ENCODE measurements around the gene HMGXB3.

HMGXB3 gene

DNA sequence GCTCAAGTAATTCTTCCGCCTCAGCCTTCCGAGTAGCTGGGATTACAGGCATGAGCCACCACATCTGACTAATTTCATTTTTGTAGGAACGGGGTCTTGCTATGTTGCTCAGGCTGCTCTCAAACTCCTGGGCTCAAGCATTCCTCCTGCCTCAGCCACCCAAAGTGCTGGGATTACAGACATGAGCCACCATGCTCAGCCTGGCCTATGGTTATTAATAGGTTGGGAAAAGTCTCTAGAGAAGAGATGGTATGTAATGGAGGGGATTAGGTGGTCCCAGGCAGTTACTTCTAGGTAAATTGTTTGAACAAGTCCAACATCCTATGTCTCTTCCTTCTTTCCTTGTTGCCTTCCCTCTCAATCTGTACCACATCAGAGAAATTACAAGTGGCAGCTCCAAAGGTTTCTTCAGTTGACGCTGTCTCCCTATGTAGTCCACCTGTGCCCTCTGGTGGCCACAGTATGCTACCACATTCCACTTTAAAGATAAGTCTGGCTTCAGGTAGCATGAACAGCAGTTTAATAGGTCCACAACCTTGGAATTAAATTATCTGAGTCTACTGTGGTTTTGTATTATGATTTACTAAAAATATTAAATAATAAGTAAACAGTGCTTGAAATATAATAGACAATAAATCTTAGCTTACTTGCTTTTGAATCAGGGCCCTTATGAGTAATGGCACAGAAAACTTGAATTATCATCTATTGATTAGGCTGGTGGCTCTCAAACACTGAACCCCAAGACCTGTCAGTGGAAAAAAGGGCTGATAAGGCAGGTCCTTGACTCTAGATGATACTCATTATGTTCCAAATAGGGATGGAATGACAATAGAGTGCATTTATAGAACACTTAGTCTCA, 9.8 kb upstream of the HMGXB3 start:
- H3K27me3 ChIP-seq (ENCODE audit: control insufficient read depth, insufficient read depth, low read length): no peaks in the 10 kb centered on the region
- peaks cover 10% of the 10 kb centered on the region for H3K36me3 ChIP-seq (ENCODE audit: control insufficient read depth, insufficient read depth, low read length)
- no peak overlapping the region for H3K27ac ChIP-seq (ENCODE audit: low read depth, low read length)

GRCh38 chr5:149993471-149993870, 7.1 kb upstream of the HMGXB3 start:
- Histone ChIP-seq H3K4me1 (ENCODE audit: control insufficient read depth, insufficient read depth, low read length) (no peaks in the 10 kb centered on the region), H3K27me3 (ENCODE audit: control insufficient read depth, insufficient read depth, low read length) (no peaks in the 10 kb centered on the region), H3K9ac (ENCODE audit: low read depth, low read length) (no peak overlapping the region)

More for the DNA sequence above, 9.8 kb upstream of the HMGXB3 start:
- Histone ChIP-seq H3K4me3 (ENCODE audit: low read depth, low read length) (no peak overlapping the region), H3K9me3 (ENCODE audit: control insufficient read depth, insufficient read depth, low read length) (no peaks in the 10 kb centered on the region), H3K9ac (ENCODE audit: low read depth, low read length) (no peak overlapping the region), H3K4me1 (ENCODE audit: control insufficient read depth, insufficient read depth, low read length) (no peaks in the 10 kb centered on the region)

DNA sequence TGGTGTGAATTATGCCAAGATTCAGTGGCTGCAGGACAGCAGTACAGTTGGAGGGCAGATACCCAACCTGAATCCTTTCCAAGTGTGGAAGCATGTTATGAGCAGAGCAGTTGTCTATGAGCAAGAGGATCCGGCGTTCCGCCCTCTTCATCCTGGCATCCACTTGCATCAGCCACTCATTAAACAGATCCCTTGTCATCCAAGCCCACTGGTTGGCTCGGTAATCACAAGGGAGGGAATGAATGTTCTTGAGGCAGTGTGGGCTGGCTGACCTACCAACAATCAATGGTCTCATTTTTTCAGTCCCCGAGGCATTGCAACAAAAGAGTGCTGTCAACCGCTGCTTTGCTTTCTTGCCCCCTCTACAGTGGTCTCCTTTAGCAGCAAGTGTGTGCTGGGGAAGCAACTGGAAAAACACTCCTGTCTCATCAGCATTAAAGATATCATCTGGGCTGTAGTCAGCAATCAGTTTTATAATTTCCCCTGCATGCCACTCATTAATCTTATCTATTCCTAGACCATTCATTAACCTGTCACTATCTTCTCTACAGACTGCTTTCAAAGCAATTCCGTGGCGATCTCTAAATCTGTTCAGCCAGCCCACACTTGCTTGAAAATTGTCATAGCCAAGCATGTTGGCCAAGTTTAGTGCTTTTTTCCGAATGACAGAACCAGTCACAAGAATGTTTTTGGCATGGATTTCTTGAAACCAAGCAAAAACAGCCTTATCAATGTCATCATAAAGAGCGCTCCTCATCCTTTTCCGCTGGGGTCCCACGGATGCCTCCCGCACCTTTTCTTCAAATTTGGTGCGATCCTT, 4.9 kb upstream of the HMGXB3 start:
- Histone ChIP-seq H3K36me3 (ENCODE audit: control insufficient read depth, insufficient read depth, low read length) (peaks cover 13% of the 10 kb centered on the region), H3K4me3 (ENCODE audit: low read depth, low read length) (no peak overlapping the region), H3K4me1 (ENCODE audit: control insufficient read depth, insufficient read depth, low read length) (peaks cover 10% of the 10 kb centered on the region; the same call in 1 of the 2 replicates), H3K27me3 (ENCODE audit: control insufficient read depth, insufficient read depth, low read length) (no peaks in the 10 kb centered on the region), H3K27ac (ENCODE audit: low read depth, low read length) (no peak overlapping the region), H3K9ac (ENCODE audit: low read depth, low read length) (no peak overlapping the region), H3K9me3 (ENCODE audit: control insufficient read depth, insufficient read depth, low read length) (no peaks in the 10 kb centered on the region)

More at GRCh38 chr5:149993471-149993870, 7.1 kb upstream of the HMGXB3 start:
- Histone ChIP-seq H3K9me3 (ENCODE audit: control insufficient read depth, insufficient read depth, low read length) (no peaks in the 10 kb centered on the region), H3K36me3 (ENCODE audit: control insufficient read depth, insufficient read depth, low read length) (peaks cover 13% of the 10 kb centered on the region), H3K27ac (ENCODE audit: low read depth, low read length) (no peak overlapping the region), H3K4me3 (ENCODE audit: low read depth, low read length) (no peak overlapping the region)

- H3K4me3 ChIP-seq (ENCODE audit: low read depth, low read length): no peak overlapping the region
- H3K4me1 ChIP-seq (ENCODE audit: control insufficient read depth, insufficient read depth, low read length): peaks cover 11% of the 10 kb centered on the region
- no peak overlapping the region for H3K9ac ChIP-seq (ENCODE audit: low read depth, low read length)
- peaks cover 13% of the 10 kb centered on the region for H3K36me3 ChIP-seq (ENCODE audit: control insufficient read depth, insufficient read depth, low read length)
- H3K9me3 ChIP-seq (ENCODE audit: control insufficient read depth, insufficient read depth, low read length): no peaks in the 10 kb centered on the region
- H3K27me3 ChIP-seq (ENCODE audit: control insufficient read depth, insufficient read depth, low read length): no peaks in the 10 kb centered on the region
- H3K27ac ChIP-seq (ENCODE audit: low read depth, low read length): no peak overlapping the region
Observed at GRCh38 chr5:149996205-149996890, 4.2 kb upstream of the HMGXB3 start.

GRCh38 chr5:149998281-149998680, 2.3 kb upstream of the HMGXB3 start:
- Histone ChIP-seq H3K27me3 (ENCODE audit: control insufficient read depth, insufficient read depth, low read length) (no peaks in the 10 kb centered on the region), H3K9ac (ENCODE audit: low read depth, low read length) (no peak overlapping the region), H3K4me1 (ENCODE audit: control insufficient read depth, insufficient read depth, low read length) (peaks cover 16% of the 10 kb centered on the region), H3K27ac (ENCODE audit: low read depth, low read length) (no peak overlapping the region), H3K9me3 (ENCODE audit: control insufficient read depth, insufficient read depth, low read length) (no peaks in the 10 kb centered on the region), H3K4me3 (ENCODE audit: low read depth, low read length) (no peak overlapping the region), H3K36me3 (ENCODE audit: control insufficient read depth, insufficient read depth, low read length) (peaks cover 13% of the 10 kb centered on the region)

DNA sequence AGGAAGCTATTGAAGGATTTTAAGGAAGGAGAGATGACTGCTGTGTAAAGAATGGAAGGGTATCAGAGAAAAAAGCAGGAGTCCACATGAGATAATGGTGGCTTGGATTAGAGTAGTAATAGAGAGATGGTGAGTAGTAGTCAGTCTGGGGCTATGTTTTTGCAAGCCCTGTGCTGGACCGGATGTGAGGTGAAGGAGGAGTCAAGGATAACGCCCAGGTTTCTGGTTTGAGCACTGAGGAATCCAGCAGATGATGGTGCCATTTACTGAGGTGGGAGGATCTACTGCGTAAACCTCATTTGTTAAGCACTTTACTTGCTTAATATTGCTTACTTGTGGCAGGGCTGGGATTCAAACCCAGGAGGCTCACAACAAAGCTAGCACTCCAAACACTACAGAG, 1.2 kb upstream of the HMGXB3 start:
- Histone ChIP-seq H3K4me1 (ENCODE audit: control insufficient read depth, insufficient read depth, low read length) (peaks cover 16% of the 10 kb centered on the region), H3K27me3 (ENCODE audit: control insufficient read depth, insufficient read depth, low read length) (no peaks in the 10 kb centered on the region), H3K9me3 (ENCODE audit: control insufficient read depth, insufficient read depth, low read length) (no peaks in the 10 kb centered on the region), H3K27ac (ENCODE audit: low read depth, low read length) (no peak overlapping the region), H3K36me3 (ENCODE audit: control insufficient read depth, insufficient read depth, low read length) (peaks cover 19% of the 10 kb centered on the region), H3K4me3 (ENCODE audit: low read depth, low read length) (peak overlapping the region; percentile 85), H3K9ac (ENCODE audit: low read depth, low read length) (no peak overlapping the region)

DNA sequence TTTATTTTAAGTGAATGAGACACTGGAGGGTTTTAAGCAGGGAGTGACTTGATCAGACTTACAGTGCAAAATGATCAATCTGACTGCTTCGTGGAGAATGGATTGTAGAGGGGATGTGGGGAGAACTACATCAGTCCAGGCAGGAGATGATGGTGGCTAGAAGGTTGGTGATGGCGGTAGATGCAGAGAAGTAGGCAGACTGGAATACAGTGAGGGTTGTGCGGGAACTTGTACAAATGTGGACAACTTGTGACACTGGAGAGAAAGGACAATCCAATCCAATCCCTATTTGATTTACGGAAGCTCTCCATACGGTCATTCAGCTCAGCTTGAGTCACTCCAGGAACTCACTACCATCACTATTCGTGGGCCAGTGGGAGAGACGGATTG, 678 bp upstream of the HMGXB3 start:
- peak overlapping the region; percentile 85 for H3K4me3 ChIP-seq (ENCODE audit: low read depth, low read length)
- peak overlapping the region; percentile 91 for H3K27ac ChIP-seq (ENCODE audit: low read depth, low read length)
- H3K27me3 ChIP-seq (ENCODE audit: control insufficient read depth, insufficient read depth, low read length): no peaks in the 10 kb centered on the region
- peak overlapping the region; percentile 93 for H3K9ac ChIP-seq (ENCODE audit: low read depth, low read length)
- H3K9me3 ChIP-seq (ENCODE audit: control insufficient read depth, insufficient read depth, low read length): no peaks in the 10 kb centered on the region
- peaks cover 22% of the 10 kb centered on the region for H3K36me3 ChIP-seq (ENCODE audit: control insufficient read depth, insufficient read depth, low read length)
- peaks cover 16% of the 10 kb centered on the region for H3K4me1 ChIP-seq (ENCODE audit: control insufficient read depth, insufficient read depth, low read length)

DNA sequence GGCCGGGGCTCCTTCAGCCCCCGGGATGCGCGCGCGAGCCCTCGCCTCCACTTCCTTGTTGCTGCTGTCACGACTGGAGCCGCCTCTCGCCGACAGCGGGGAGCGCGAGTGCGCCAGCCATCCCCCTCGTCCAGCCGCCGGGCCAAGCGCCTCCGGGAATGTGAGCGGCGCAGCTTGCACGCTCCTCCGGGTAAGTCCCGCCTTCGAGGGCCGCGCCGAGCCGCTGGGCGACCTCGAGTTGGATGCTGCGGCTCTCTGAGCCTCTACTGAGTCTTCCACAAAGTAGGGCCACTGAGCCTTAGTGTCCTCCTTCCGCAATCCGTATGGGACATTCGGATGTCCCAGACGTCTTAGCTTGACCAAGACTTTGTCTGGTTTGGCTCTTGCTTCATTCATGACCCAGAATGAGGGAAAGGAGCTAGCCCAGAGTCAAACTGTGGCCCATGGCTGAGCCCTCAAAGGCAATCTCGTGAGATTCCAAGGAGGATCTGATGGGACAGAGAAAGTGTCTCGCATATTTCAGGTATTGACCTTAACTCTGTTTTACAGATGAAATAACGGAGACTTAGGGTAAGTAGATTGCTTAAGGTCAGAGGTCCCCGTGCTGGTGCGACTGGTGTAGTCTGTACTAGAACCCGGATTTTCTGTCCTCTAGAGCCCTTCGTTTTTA, 586 bp downstream of the HMGXB3 start:
- H3K4me3 ChIP-seq (ENCODE audit: low read depth, low read length): peak overlapping the region; percentile 85
- H3K4me1 ChIP-seq (ENCODE audit: control insufficient read depth, insufficient read depth, low read length): peaks cover 16% of the 10 kb centered on the region
- peak overlapping the region; percentile 93 for H3K9ac ChIP-seq (ENCODE audit: low read depth, low read length)
- peaks cover 22% of the 10 kb centered on the region for H3K36me3 ChIP-seq (ENCODE audit: control insufficient read depth, insufficient read depth, low read length)
- H3K27ac ChIP-seq (ENCODE audit: low read depth, low read length): peak overlapping the region; percentile 91
- H3K27me3 ChIP-seq (ENCODE audit: control insufficient read depth, insufficient read depth, low read length): no peaks in the 10 kb centered on the region
- no peaks in the 10 kb centered on the region for H3K9me3 ChIP-seq (ENCODE audit: control insufficient read depth, insufficient read depth, low read length)

DNA sequence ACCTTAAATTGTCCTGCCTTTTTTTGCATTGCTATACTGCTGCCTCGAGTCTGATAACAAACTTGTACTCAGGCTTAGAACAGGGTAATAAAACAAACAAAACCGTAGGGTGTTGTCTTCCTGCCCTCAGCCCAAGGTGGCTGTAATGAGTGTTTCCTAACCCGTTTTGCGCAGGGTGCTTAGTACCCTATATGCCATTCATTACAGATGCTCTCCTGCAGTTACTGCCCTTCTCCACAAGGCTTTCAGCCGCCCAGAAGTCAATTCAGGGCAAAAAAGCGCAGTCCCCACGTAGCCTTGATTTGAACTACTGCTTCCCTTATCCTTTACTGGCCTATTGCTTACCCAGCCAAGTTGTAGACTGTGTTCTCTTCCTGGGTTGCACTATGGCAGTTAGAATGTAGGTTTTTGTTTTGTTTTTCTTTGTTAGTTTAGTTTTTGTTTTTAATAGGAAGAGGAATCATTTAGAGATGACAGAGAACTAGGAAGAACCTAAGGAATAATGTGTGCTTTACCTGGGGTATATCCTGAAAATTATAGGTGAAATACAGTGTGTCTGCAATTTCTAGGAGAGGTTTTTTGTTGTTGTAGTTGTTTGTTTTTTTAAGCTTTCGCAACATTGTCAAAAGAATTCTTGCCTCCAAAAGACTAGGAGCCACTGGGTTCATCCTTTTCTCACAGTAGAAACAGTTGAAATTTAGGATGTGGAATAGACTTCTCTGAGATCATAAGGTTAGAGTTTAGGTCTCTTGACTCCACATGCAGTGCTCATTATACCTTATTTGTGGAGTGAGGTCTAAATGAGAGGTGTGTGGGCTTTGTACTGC, 1.3 kb downstream of the HMGXB3 start:
- H3K4me3 ChIP-seq (ENCODE audit: low read depth, low read length): peak overlapping the region; percentile 85
- peaks cover 30% of the 10 kb centered on the region for H3K36me3 ChIP-seq (ENCODE audit: control insufficient read depth, insufficient read depth, low read length)
- H3K27me3 ChIP-seq (ENCODE audit: control insufficient read depth, insufficient read depth, low read length): no peaks in the 10 kb centered on the region
- H3K27ac ChIP-seq (ENCODE audit: low read depth, low read length): no peak overlapping the region
- H3K9ac ChIP-seq (ENCODE audit: low read depth, low read length): no peak overlapping the region
- no peaks in the 10 kb centered on the region for H3K9me3 ChIP-seq (ENCODE audit: control insufficient read depth, insufficient read depth, low read length)
- H3K4me1 ChIP-seq (ENCODE audit: control insufficient read depth, insufficient read depth, low read length): peaks cover 16% of the 10 kb centered on the region

- H3K27me3 ChIP-seq (ENCODE audit: control insufficient read depth, insufficient read depth, low read length): no peaks in the 10 kb centered on the region
- H3K4me3 ChIP-seq (ENCODE audit: low read depth, low read length): no peak overlapping the region
- H3K9me3 ChIP-seq (ENCODE audit: control insufficient read depth, insufficient read depth, low read length): no peaks in the 10 kb centered on the region
- peaks cover 6% of the 10 kb centered on the region; the same call in 1 of the 2 replicates for H3K4me1 ChIP-seq (ENCODE audit: control insufficient read depth, insufficient read depth, low read length)
- peaks cover 71% of the 10 kb centered on the region for H3K36me3 ChIP-seq (ENCODE audit: control insufficient read depth, insufficient read depth, low read length)
- H3K9ac ChIP-seq (ENCODE audit: low read depth, low read length): no peak overlapping the region
- no peak overlapping the region for H3K27ac ChIP-seq (ENCODE audit: low read depth, low read length)
Observed at GRCh38 chr5:150006318-150006717, 5.8 kb downstream of the HMGXB3 start.
